Measurements from ENCODE around the gene CDK6.
A peak's percentile ranks its signal among the peaks of the same experiment; 100 is the strongest.

Gene CDK6

DNA sequence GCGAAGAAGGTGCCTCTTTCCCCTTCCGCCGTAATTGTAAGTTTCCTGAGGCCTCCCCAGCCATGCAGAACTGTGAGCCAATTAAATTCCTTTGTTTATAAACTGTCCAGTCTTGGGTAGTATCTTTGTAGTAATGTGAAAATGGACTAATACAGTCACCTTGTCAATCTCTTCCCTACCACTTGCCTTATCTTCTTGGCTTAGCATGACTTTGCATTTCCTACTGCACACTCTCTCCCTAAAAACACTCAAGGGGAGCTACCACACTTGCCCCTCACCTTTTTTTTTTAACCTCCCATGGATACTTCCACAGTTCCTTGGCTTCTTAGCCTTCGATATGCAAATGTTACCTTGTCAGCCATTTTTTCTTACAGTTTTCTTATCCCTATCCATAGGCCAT is 7.4 kb upstream of the CDK6 start:
- no peak for DNase-seq

DNA sequence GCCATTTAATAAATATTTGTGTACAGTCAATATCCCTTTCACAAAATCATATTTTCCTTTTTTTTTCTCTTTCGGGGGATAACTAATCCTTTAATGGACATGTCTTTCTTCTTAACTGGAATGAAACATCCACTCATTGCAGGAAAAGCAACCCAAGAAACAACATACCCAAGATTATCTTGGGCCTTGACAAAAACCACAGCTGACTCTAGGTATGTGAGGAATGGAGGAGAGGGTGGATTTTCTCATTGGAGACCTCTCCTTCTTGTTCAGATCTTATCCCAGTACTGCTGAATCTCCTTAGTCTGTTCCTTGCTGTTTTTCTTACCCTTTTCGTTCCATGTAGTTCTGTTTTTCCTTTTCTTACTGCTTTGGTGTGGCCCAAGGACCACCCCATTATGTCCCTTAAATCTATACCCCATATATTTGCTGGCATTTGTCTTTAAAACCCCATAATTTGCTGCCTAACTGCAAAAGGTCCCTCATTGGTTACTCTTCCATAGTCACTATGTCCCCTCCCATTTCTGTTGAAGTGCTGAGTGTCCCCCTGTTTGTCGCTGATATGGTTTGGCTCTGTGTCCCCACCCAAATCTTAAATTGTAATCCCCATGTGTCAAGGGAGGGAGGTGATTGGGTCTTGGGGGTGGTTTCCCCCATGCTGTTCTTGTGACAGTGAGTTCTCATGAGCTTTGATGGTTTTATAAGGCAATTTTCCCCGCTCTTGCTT is 6.8 kb upstream of the CDK6 start:
- DNase-seq: no peak

DNA sequence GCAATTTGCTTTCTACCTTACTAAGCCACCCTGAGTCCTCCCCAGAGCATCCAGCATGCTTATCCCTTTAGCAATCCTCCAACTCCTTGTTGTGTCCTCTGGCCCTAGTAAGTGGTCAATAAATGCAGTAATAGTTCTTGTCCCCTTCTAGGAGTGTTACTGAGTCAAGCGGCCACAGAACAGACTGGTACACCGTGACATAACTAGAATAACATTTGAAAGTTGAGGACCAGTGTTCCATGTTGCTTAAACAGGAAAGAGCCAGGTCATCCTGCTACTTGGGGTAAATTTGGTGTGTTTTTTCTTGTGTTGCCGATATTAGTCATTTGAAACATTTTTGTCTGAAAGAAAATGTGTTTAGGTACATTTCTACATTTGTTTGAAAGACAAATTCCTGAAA is 4.8 kb upstream of the CDK6 start:
- no peak for DNase-seq

GRCh38 chr7:92840316-92840715 is 3.9 kb upstream of the CDK6 start:
- no peak for DNase-seq

GRCh38 chr7:92839901-92840300 is 3.5 kb upstream of the CDK6 start:
- no peak for DNase-seq

- no peak for DNase-seq
Observed at GRCh38 chr7:92838934-92839333, 2.6 kb upstream of the CDK6 start.

DNA sequence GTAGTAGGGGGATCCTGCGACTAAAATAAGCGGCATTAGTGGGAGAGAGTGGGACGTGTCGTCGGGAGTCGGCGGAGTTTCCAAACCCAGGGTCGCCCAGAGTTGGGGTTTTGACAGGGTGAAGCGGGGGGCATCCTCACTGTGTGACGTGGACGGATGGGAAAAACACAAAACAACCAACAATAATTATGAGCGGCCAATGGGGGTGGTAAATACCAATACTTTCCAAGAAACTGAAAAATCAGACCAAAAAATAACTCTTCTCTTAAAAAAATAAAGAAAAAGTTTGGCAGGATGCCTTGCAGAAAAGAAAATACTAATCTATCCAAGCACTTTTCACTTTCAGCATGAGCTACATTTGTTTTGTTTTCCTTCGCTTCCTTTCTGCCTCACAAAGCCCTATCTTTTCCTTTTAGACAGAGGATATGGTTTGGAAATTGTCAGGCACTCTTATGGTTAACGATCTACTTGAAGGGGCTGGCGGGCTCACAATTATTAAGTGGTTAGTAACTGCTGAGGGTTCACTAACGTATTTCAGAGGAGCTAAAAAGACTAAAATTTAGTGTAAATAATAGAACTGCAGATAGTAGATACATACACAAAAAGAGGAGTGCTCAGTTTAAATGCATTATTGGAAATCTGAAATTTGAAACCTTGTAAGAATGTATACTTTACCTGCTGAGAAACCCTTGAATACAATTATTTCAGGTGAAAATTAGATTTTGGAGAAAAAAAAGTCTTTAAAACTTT is 802 bp upstream of the CDK6 start:
- peak in 1 of 2 donors; percentile 69 for DNase-seq

- DNase-seq: peak; percentile 53 to 72
Observed at GRCh38 chr7:92835851-92836488, 403 bp downstream of the CDK6 start.

- peak; percentile 66 to 67 for DNase-seq
Observed at GRCh38 chr7:92835261-92835850, 1.0 kb downstream of the CDK6 start.

DNA sequence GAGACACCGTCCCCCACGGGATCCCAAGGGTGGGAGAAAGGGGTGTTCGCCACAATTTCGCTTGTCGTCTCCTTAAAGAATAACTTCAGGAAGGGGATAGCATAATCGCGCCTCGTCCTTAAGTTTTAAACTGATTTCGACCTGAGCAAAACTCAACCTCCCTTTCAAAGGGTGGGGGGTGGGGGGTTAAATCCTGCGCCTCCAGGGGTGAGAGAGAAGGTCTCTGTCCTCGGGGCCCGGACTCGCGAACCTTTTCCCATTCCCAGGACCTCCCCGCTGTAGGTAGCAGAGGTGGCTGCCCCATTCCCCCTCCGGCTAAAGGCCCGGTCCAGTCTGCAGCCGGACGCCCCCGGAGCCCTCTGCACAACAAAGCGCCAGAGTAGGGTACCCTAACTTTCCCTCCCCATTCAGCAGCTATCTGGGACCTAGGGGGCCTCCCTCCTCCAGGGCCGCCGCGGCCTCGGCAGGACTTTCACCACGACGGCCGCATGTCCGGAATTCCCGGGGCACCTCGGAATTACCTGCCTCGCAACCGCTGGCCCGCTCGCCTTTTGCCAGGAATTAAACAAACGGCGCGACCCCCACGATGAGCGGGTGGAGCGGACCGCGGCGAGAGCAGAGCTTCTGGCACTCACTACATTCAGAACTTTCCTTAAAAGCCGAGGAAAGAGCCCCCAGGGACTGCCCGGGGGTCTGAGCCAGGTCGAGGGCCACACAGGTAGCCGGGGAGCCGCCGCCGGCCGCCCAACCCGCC is 1.7 kb downstream of the CDK6 start:
- DNase-seq: no peak

- peak; percentile 55 to 72 for DNase-seq
Observed at GRCh38 chr7:92833766-92834506, 2.4 kb downstream of the CDK6 start.

DNA sequence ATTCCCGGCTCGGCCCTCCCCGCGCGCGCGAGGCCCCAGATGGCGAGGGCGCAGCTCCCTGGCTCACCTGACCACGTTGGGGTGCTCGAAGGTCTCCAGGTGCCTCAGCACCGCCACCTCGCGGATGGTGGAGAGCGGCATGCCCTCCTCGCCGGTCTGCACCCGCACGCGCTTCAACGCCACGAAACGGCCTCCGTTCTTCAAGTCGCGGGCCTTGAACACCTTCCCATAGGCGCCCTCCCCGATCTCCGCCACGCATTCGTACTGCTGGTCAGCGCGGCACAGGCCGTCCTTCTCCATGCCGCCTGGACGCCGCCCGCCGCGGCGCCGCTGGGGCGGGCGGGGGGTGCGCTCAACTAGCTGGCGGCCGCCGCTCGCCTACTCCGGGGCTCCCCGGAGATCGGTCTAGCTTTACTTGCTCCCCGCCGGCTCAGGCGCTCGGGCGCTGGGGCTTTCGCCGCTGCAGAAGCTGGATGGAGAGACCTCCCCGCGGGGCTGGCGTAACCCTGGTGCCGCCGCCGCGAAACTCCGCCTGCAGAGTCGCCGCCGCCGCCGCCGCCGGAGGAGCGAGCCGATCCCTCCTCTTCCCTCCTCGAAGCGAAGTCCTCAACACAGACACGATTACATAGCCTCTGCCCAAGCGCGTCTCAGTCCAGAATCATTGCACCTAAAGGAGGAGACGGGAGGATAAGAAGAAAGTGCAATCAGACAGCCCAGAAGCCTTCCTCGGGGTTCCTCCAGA is 3.2 kb downstream of the CDK6 start:
- peak; percentile 73 to 77 for DNase-seq

GRCh38 chr7:92832534-92833023 is 3.8 kb downstream of the CDK6 start:
- DNase-seq: no peak

GRCh38 chr7:92831716-92832533 is 4.4 kb downstream of the CDK6 start:
- peak; percentile 87 to 99 for DNase-seq

DNA sequence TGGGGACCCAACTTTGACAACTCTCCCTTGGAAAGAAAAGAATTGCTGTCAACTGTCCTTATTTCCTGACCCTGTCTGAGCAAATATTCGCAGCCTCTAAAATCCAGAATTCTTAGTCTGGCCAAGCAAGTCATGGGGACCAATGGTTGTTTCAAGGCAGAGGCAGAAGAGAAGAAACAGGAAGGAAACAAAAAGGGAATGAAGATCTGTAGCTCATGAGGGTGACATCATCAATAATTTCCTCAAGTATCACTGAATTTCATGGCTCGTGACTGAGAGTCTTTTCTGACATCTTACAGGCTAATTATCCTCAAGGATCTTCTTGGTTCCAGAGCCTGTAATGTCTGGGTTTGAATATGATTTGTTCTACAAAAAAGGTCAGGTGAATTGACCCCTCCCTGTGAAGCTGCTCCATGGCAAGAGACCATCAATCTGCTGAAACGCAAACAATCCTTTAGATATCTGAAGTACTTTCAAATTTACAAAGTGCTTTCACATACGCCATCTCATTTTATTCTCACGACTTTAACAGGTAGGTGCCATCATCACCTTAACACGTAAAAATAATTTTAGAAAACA is 5.8 kb downstream of the CDK6 start:
- peak; percentile 79 to 88 for DNase-seq

DNA sequence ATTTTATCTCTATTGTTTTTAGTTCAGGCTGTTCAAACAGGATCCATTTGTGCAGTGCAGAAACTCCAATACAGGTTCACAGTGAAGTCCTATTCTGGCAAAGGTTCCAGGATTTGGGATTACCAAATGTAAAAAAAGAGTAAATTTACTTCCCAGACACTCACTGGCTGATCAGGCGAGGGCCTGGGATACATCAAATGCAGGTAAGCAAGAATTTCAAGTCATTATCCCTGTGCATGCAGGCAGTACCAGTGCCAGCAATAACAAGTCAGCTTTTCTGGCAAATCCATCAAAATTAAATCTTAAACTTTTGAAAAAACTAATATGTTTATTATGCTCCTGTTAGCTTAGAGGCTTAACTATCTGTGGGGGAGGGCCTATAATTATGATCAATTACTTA is 6.3 kb downstream of the CDK6 start:
- no peak for DNase-seq

DNA sequence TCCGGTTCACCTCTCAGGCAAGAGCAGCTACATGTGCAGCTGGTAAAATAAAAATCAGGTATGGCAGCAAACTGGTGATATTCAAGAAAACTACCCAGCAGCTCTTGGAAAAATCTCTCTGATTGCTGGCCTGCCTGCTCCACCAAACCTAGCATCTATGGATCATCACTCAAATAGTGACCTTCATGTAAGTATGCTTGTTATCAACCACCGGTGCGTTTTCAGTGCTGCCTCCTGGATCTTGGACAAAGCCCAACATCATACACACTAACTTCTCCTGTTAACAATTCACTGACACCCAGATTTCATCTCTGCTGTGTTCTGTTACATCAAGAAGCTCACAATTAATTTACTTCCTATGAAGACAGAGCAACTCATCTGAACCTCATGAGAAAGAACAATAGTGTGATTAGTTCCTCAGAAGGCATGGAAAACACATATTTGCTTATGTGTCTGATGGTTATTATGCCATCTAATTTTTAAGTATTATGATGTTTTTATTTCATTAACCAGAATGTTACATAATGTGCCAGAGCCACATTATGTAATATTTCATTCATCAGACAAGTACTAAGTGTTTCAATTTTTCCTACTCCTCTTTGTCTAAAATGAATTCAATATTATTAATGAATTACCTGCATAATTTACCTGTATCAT is 8.8 kb downstream of the CDK6 start:
- DNase-seq: peak in 1 of 2 donors; percentile 62

DNA sequence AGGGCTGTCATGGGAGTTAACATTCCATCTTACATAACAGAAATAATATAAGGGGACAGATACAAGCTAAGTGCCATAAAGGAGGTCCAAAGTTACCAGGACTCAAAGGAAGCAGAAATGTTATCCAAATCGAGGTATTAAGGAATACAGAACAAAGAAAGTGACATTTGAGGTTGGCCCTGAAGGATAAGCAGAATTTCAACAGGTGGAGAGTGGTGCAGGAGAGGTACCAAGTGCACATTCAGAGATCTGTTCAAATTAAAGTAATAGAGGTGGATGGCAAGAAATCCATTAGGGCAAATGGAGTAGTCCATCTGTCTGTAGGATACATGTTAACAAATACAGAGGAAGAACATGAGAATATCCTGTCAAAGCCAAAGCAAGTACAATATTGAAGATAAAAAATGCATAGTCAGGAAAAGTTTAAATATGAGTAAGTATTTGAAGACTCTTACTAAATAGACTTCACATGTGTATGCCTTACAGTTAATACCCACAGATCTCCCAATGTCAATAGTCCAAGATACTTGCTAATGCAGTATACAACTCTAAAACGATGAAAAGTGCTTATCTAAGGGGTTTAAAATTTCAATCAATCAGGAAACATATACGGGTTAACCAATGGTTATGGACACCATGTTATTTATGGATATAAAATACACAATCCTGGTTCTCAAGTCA is 10.0 kb downstream of the CDK6 start:
- DNase-seq: no peak

All from inflammatory macrophage treated with lipopolysaccharide for 1 hour (primary cell).